ENCODE data around the gene SIAE. TPM values are rescaled to one million over a fixed set of nuclear protein-coding genes. Genes with fewer than 3 reads are reported as not detected.

SIAE gene
- polyA plus RNA-seq, 3 donors = 6.7 to 8.9 (median 7.8) TPM

- peaks cover 6 to 8% of the 10 kb centered on the region in 2 donors for H3K36me3 Mint-ChIP-seq
Observed at GRCh38 chr11:124716591-124716990, 43.1 kb upstream of the SIAE start.

DNA sequence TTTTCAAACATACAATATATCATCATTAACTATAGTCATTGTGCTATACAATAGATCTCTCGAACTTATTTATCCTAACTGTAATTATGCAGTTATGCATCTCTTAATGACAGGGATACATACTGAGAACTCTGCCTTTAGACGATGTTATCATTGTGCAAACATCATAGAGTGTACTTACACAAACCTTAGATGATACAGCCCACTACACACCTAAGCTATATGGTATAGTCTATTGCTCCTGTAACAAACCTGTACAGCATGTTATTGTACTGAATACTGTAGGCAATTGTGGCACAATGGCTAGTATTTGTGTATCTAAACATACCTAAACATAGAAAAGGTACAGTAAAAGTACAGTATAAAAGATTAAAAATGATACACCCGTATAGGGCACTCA lies 38.9 kb upstream of the SIAE start:
- peaks cover 0 to under 1% of the 10 kb centered on the region in 2 donors for H3K4me1 ChIP-seq (ENCODE audit: control insufficient read depth in 1 of 2, insufficient read depth in 2 of 2, low read length in 2 of 2)
- Mint-ChIP-seq H3K4me3 (no peak overlapping the region), H3K27ac (no peak overlapping the region), H3K9me3 (peaks cover 0 to 10% (median 6%) of the 10 kb centered on the region in 7 donors), H3K4me1 (peaks cover 3% of the 10 kb centered on the region), H3K36me3 (peaks cover 0 to 2% of the 10 kb centered on the region in 2 donors), H3K27me3 (ENCODE audit: low read depth in 3 of 3) (peaks cover 8 to 14% (median 13%) of the 10 kb centered on the region in 3 donors)
- H3K9ac ChIP-seq (ENCODE audit: insufficient read depth, low read length, poor library complexity, severe bottlenecking) = no peak overlapping the region
- H4K20me1 ChIP-seq (ENCODE audit: insufficient read depth, low read length) = no peaks in the 10 kb centered on the region
- intact Hi-C loops (cut with micrococcal nuclease) = no loop called here
- no peak for DNase-seq
- H3K79me2 ChIP-seq (ENCODE audit: insufficient read depth, low read length) = no peaks in the 10 kb centered on the region
- no peak overlapping the region for H3K4me3 ChIP-seq (replicated peaks in 1 of 3; ENCODE audit: low read depth in 2 of 3, low read length in 3 of 3)
- no peak overlapping the region for H2AFZ ChIP-seq (ENCODE audit: insufficient read depth, low read depth, low read length, poor library complexity, severe bottlenecking)
- no peak overlapping the region for H3K27ac ChIP-seq (ENCODE audit: low read depth in 1 of 2, low read length in 2 of 2)
- H3K27me3 ChIP-seq (ENCODE audit: control insufficient read depth in 2 of 2, insufficient read depth in 2 of 2, low read length in 2 of 2) = peaks cover 10 to 16% of the 10 kb centered on the region in 2 donors
- no peaks in the 10 kb centered on the region for H3K36me3 ChIP-seq (replicated peaks in 1 of 2; ENCODE audit: control insufficient read depth in 1 of 2, insufficient read depth in 2 of 2, low read length in 2 of 2)
- no peak overlapping the region for H3K4me2 ChIP-seq (replicated peaks; ENCODE audit: extremely low read depth, low read length, poor library complexity, severe bottlenecking)
- no CpG with 5 or more reads among the region's 3 CpGs for WGBS (ENCODE audit: insufficient coverage)
- peaks cover 0 to 4% of the 10 kb centered on the region in 2 donors for H3K9me3 ChIP-seq (replicated peaks in 1 of 2; ENCODE audit: control insufficient read depth in 1 of 2, insufficient read depth in 1 of 2, low read length in 2 of 2)
- TF ChIP-seq, protein P1, sequence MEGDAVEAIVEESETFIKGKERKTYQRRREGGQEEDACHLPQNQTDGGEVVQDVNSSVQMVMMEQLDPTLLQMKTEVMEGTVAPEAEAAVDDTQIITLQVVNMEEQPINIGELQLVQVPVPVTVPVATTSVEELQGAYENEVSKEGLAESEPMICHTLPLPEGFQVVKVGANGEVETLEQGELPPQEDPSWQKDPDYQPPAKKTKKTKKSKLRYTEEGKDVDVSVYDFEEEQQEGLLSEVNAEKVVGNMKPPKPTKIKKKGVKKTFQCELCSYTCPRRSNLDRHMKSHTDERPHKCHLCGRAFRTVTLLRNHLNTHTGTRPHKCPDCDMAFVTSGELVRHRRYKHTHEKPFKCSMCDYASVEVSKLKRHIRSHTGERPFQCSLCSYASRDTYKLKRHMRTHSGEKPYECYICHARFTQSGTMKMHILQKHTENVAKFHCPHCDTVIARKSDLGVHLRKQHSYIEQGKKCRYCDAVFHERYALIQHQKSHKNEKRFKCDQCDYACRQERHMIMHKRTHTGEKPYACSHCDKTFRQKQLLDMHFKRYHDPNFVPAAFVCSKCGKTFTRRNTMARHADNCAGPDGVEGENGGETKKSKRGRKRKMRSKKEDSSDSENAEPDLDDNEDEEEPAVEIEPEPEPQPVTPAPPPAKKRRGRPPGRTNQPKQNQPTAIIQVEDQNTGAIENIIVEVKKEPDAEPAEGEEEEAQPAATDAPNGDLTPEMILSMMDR (IDR thresholded peaks at IDR 0.05) = no peak

More at GRCh38 chr11:124716591-124716990, 43.1 kb upstream of the SIAE start:
- no peaks in the 10 kb centered on the region for H3K36me3 ChIP-seq (replicated peaks in 1 of 2; ENCODE audit: control insufficient read depth in 1 of 2, insufficient read depth in 2 of 2, low read length in 2 of 2)
- peaks cover 37 to 40% (median 39%) of the 10 kb centered on the region in 3 donors for H3K27me3 Mint-ChIP-seq (ENCODE audit: low read depth in 3 of 3)
- WGBS (ENCODE audit: insufficient coverage) = 0% methylated on average over 1 of the region's 3 CpGs
- peaks cover 33 to 39% of the 10 kb centered on the region in 2 donors for H3K27me3 ChIP-seq (ENCODE audit: control insufficient read depth in 2 of 2, insufficient read depth in 2 of 2, low read length in 2 of 2)
- peaks cover 21 to 23% of the 10 kb centered on the region in 2 donors for H3K4me1 ChIP-seq (ENCODE audit: control insufficient read depth in 1 of 2, insufficient read depth in 2 of 2, low read length in 2 of 2)
- H4K20me1 ChIP-seq (ENCODE audit: insufficient read depth, low read length) = no peaks in the 10 kb centered on the region
- DNase-seq = no peak
- H3K27ac Mint-ChIP-seq = no peak overlapping the region
- intact Hi-C loops (cut with micrococcal nuclease) = no loop called here
- H3K9ac ChIP-seq (ENCODE audit: insufficient read depth, low read length, poor library complexity, severe bottlenecking) = no peak overlapping the region
- peaks cover 0 to 16% (median 5%) of the 10 kb centered on the region in 7 donors for H3K9me3 Mint-ChIP-seq
- no peak overlapping the region for H3K27ac ChIP-seq (ENCODE audit: low read depth in 1 of 2, low read length in 2 of 2)
- H2AFZ ChIP-seq (ENCODE audit: insufficient read depth, low read depth, low read length, poor library complexity, severe bottlenecking) = no peak overlapping the region
- peaks cover 0 to 9% of the 10 kb centered on the region in 2 donors for H3K9me3 ChIP-seq (replicated peaks in 1 of 2; ENCODE audit: control insufficient read depth in 1 of 2, insufficient read depth in 1 of 2, low read length in 2 of 2)
- no peak overlapping the region for H3K4me2 ChIP-seq (replicated peaks; ENCODE audit: extremely low read depth, low read length, poor library complexity, severe bottlenecking)
- H3K79me2 ChIP-seq (ENCODE audit: insufficient read depth, low read length) = no peaks in the 10 kb centered on the region
- H3K4me3 Mint-ChIP-seq = peak overlapping the region in 1 of 2 donors; percentile 51
- peaks cover 24% of the 10 kb centered on the region for H3K4me1 Mint-ChIP-seq
- H3K4me3 ChIP-seq (replicated peaks in 1 of 3; ENCODE audit: low read depth in 2 of 3, low read length in 3 of 3) = no peak overlapping the region
- TF ChIP-seq, protein P1 (IDR thresholded peaks at IDR 0.05) = no peak

Measured in CD14-positive monocyte (primary cell).